Measurements from ENCODE around the gene TANC1. TPM values are rescaled to one million over a fixed set of nuclear protein-coding genes. Genes with fewer than 3 reads are reported as not detected.

TANC1 gene
- total RNA-seq, 1 donor from 2014 or later: 56.9 TPM

DNA sequence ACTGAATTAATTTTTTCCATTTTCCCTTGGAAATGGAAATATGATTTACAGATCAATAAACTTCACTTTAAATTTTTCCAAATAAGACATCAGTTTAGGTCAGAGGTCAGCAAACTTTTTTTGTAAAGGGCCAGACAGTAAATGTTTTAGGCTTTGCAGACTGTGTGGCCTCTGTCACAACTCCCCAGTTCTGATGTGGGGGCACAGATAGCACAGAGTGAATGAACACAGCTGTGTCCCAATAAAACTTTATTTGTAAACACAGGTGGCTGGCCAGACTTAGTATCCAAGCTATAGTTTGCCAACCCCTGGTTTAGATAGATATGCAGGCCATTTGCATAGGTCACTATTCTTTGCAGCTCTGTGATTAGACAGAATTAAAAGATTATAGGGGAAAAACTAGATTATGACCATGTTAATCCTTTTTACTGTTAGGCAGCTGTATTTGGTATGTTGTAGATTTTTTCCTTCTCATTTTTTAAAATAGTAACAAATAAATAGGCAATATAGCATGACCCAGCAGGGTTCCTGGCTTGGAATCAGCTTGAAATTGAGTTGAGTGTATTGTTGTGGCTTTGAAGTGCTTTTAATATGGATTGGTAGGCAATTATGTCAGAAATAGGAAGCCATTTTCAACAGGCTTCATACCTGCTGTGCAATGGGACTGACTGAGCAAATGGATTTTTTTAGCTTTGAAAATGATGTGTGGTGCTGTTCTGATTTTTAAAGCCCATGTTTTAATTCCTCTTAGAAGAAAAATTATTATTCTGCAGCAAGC, 258.4 kb downstream of the TANC1 start:
- Mint-ChIP-seq H3K4me3 (no peak overlapping the region), H3K9me3 (no peaks in the 10 kb centered on the region), H3K27ac (no peak overlapping the region), H3K36me3 (peaks cover 52% of the 10 kb centered on the region), H3K27me3 (no peaks in the 10 kb centered on the region), H3K4me1 (ENCODE audit: unreplicated experiment) (peaks cover 21% of the 10 kb centered on the region)
- TF ChIP-seq, protein P1, sequence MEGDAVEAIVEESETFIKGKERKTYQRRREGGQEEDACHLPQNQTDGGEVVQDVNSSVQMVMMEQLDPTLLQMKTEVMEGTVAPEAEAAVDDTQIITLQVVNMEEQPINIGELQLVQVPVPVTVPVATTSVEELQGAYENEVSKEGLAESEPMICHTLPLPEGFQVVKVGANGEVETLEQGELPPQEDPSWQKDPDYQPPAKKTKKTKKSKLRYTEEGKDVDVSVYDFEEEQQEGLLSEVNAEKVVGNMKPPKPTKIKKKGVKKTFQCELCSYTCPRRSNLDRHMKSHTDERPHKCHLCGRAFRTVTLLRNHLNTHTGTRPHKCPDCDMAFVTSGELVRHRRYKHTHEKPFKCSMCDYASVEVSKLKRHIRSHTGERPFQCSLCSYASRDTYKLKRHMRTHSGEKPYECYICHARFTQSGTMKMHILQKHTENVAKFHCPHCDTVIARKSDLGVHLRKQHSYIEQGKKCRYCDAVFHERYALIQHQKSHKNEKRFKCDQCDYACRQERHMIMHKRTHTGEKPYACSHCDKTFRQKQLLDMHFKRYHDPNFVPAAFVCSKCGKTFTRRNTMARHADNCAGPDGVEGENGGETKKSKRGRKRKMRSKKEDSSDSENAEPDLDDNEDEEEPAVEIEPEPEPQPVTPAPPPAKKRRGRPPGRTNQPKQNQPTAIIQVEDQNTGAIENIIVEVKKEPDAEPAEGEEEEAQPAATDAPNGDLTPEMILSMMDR (conservative IDR thresholded peaks at IDR 0.05): no peak
- DNase-seq (ENCODE audit: extremely low spot score, unreplicated experiment): no peak

DNA sequence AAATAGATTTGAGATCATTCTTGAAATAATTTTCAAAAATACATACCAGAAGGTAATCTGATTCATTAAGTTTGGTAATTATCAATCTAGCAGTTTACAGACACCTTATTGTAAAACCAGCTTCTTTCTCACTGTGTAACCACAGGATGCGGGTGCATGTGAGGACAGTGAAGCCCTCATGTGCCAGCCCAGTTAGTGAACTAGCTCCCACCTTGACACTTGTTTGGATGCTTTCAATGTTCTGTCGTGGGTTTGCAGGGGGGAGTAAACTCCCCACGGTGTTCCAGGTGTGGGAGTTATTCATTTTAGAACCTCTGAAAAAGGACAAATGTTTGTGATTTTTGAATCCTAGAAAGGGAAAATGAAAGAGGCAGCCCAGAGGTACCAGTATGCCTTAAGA, 259.0 kb downstream of the TANC1 start:
- H3K4me3 Mint-ChIP-seq: no peak overlapping the region
- peaks cover 48% of the 10 kb centered on the region for H3K36me3 Mint-ChIP-seq
- TF ChIP-seq, protein P1 (conservative IDR thresholded peaks at IDR 0.05): no peak
- no peaks in the 10 kb centered on the region for H3K9me3 Mint-ChIP-seq
- H3K4me1 Mint-ChIP-seq (ENCODE audit: unreplicated experiment): peaks cover 21% of the 10 kb centered on the region
- H3K27me3 Mint-ChIP-seq: no peaks in the 10 kb centered on the region
- no peak for DNase-seq (ENCODE audit: extremely low spot score, unreplicated experiment)
- H3K27ac Mint-ChIP-seq: no peak overlapping the region

DNA sequence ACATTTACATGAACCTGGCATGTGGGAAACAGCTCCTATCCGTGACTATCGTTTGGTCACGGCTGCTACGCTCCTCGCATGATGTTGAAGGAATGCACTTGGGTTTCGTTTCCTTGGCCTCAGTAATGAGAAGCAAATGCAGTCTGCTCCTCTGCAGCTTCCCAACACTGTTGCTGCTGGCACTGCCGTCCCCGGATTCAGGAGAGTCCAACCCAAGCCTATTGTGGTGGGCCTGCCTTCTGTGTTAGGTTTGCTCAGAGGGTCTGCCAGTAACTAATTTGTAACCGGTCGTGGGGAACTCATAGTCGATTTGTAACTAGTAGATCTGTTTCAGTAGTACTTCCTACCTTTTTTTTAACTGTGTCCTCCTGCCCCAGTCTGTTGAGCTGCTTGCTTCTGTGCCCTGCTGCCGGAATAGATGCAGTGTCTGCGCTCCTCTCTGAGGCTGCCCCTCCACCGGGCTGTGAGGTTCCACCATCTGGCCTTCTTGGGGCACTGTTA, 259.7 kb downstream of the TANC1 start:
- Mint-ChIP-seq H3K4me3 (no peak overlapping the region), H3K36me3 (peaks cover 50% of the 10 kb centered on the region), H3K9me3 (no peaks in the 10 kb centered on the region), H3K27me3 (no peaks in the 10 kb centered on the region), H3K4me1 (ENCODE audit: unreplicated experiment) (peaks cover 21% of the 10 kb centered on the region), H3K27ac (peak overlapping the region; percentile 64)
- TF ChIP-seq, protein P1 (conservative IDR thresholded peaks at IDR 0.05): no peak
- no peak for DNase-seq (ENCODE audit: extremely low spot score, unreplicated experiment)

DNA sequence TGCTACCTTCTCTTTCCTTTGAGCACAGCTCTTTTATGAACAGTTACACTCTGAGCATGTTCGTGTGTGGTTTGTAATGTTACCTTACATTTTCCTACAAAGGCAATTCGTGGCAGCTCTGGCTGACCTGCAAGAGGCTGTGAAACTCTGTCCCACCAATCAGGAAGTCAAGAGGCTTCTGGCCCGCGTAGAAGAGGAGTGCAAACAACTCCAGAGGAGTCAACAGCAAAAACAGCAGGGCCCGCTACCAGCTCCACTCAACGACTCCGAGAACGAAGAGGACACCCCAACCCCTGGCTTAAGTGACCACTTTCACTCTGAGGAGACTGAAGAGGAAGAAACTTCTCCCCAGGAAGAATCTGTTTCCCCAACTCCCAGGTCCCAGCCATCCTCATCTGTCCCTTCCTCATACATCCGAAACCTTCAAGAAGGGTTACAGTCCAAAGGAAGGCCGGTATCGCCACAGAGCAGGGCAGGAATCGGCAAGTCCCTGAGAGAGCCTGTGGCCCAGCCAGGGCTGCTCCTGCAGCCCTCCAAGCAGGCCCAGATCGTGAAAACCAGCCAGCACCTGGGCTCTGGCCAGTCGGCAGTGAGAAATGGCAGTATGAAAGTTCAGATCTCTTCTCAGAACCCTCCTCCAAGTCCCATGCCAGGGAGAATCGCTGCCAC, 261.2 kb downstream of the TANC1 start:
- Mint-ChIP-seq H3K27me3 (no peaks in the 10 kb centered on the region), H3K27ac (peak overlapping the region; percentile 13), H3K9me3 (no peaks in the 10 kb centered on the region), H3K36me3 (peaks cover 40% of the 10 kb centered on the region), H3K4me3 (no peak overlapping the region), H3K4me1 (ENCODE audit: unreplicated experiment) (peaks cover 21% of the 10 kb centered on the region)
- no peak for DNase-seq (ENCODE audit: extremely low spot score, unreplicated experiment)
- TF ChIP-seq, protein P1 (conservative IDR thresholded peaks at IDR 0.05): no peak

DNA sequence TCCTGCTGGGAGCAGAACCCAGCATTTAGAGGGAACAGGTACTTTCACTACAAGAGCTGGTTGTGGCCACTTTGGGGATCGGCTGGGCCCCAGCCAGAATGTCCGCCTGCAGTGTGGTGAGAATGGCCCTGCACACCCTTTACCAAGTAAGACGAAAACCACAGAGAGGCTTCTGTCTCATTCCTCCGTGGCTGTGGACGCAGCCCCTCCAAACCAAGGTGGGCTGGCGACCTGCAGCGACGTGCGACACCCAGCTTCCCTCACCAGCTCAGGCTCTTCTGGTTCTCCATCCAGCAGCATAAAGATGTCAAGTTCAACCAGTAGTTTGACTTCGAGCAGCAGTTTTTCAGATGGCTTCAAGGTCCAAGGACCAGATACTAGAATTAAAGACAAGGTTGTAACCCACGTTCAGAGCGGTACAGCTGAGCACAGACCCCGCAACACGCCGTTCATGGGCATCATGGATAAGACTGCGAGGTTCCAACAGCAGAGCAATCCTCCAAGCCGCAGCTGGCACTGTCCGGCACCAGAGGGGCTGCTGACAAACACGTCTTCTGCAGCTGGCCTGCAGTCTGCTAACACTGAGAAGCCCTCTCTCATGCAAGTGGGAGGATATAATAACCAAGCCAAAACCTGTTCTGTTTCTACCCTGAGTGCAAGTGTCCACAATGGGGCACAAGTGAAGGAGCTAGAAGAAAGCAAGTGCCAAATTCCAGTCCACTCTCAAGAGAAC, 261.9 kb downstream of the TANC1 start:
- Mint-ChIP-seq H3K27me3 (no peaks in the 10 kb centered on the region), H3K27ac (no peak overlapping the region), H3K4me1 (ENCODE audit: unreplicated experiment) (peaks cover 16% of the 10 kb centered on the region)

More for the DNA sequence above, 261.9 kb downstream of the TANC1 start:
- Mint-ChIP-seq H3K4me3 (no peak overlapping the region), H3K9me3 (no peaks in the 10 kb centered on the region), H3K36me3 (peaks cover 40% of the 10 kb centered on the region)
- TF ChIP-seq, protein P1 (conservative IDR thresholded peaks at IDR 0.05): no peak
- DNase-seq (ENCODE audit: extremely low spot score, unreplicated experiment): no peak
